Neuron (in vitro differentiated cells): Measurements from ENCODE around the gene C8G.

ENCODE experiments used
- H2AFZ ChIP-seq: one replicate; pipeline ENCODE4 v1.6.1; 2013; ENCODE audit warnings: low read depth, mild to moderate bottlenecking, inconsistent platforms, low read length, moderate library complexity
- H3K27me3 ChIP-seq: one replicate; pipeline ENCODE4 v1.6.1; 2013; ENCODE audit warnings: low read length; ENCODE audit not compliant: insufficient read depth
- H3K36me3 ChIP-seq: one replicate; pipeline ENCODE4 v1.6.1; 2013; ENCODE audit warnings: low read length; ENCODE audit not compliant: insufficient read depth
- H3K4me1 ChIP-seq: one replicate; pipeline ENCODE4 v1.6.1; 2013; ENCODE audit warnings: low read length; ENCODE audit not compliant: insufficient read depth
- H3K4me3 ChIP-seq: 2 replicates; pipeline ENCODE4 v1.5.1; 2013; ENCODE audit warnings: mild to moderate bottlenecking, low read length, moderate library complexity
- H3K9me3 ChIP-seq: one replicate; pipeline ENCODE4 v1.6.1; 2013; ENCODE audit warnings: low read length

Gene C8G

GRCh38 chr9:136975644-136976043 is 30.6 kb downstream of the C8G start:
- Histone ChIP-seq H3K36me3 (no peaks in the 10 kb centered on the region), H3K27me3 (peaks cover 72% of the 10 kb centered on the region), H2AFZ (no peak overlapping the region), H3K4me3 (no peak overlapping the region), H3K9me3 (peaks cover 5% of the 10 kb centered on the region), H3K4me1 (no peaks in the 10 kb centered on the region)

GRCh38 chr9:136977223-136977622 is 32.2 kb downstream of the C8G start, which contains the start of gene PTGDS:
Gene PTGDS (plus strand): TSS chr9:136977504. CDS start chr9:136977579, 75 bp downstream.
- no peaks in the 10 kb centered on the region for H3K4me1 ChIP-seq
- H2AFZ ChIP-seq: no peak within 1 kb of the TSS
- H3K36me3 ChIP-seq: no peaks in the 10 kb centered on the region
- H3K27me3 ChIP-seq: peaks cover 66% of the 10 kb centered on the region
- no peak within 1 kb of the TSS for H3K4me3 ChIP-seq
- H3K9me3 ChIP-seq: peaks cover 5% of the 10 kb centered on the region

GRCh38 chr9:136977649-136978072 is 32.6 kb downstream of the C8G start:
- Histone ChIP-seq H2AFZ (no peak overlapping the region), H3K36me3 (no peaks in the 10 kb centered on the region), H3K9me3 (peaks cover 5% of the 10 kb centered on the region), H3K4me1 (no peaks in the 10 kb centered on the region), H3K27me3 (peaks cover 67% of the 10 kb centered on the region), H3K4me3 (no peak overlapping the region)

GRCh38 chr9:136978073-136978864 is 33.2 kb downstream of the C8G start:
- no peak overlapping the region for H3K4me3 ChIP-seq
- no peaks in the 10 kb centered on the region for H3K36me3 ChIP-seq
- peaks cover 5% of the 10 kb centered on the region for H3K9me3 ChIP-seq
- no peak overlapping the region for H2AFZ ChIP-seq
- H3K27me3 ChIP-seq: peaks cover 66% of the 10 kb centered on the region
- H3K4me1 ChIP-seq: no peaks in the 10 kb centered on the region

GRCh38 chr9:136978865-136979544 is 34.0 kb downstream of the C8G start:
- Histone ChIP-seq H3K4me3 (no peak overlapping the region), H2AFZ (no peak overlapping the region), H3K9me3 (peaks cover 5% of the 10 kb centered on the region), H3K36me3 (no peaks in the 10 kb centered on the region), H3K27me3 (peaks cover 66% of the 10 kb centered on the region), H3K4me1 (no peaks in the 10 kb centered on the region)

GRCh38 chr9:136979769-136980587 is 34.9 kb downstream of the C8G start:
- H3K4me1 ChIP-seq: no peaks in the 10 kb centered on the region
- H3K36me3 ChIP-seq: no peaks in the 10 kb centered on the region
- no peak overlapping the region for H2AFZ ChIP-seq
- no peak overlapping the region for H3K4me3 ChIP-seq
- H3K27me3 ChIP-seq: peaks cover 61% of the 10 kb centered on the region
- H3K9me3 ChIP-seq: peaks cover 4% of the 10 kb centered on the region

- H2AFZ ChIP-seq: no peak overlapping the region
Measured at GRCh38 chr9:136980669-136981478, 35.8 kb downstream of the C8G start.

GRCh38 chr9:136981588-136982231 is 36.7 kb downstream of the C8G start:
- H3K9me3 ChIP-seq: no peaks in the 10 kb centered on the region
- H3K4me1 ChIP-seq: no peaks in the 10 kb centered on the region
- no peak overlapping the region for H3K4me3 ChIP-seq
- no peak overlapping the region for H2AFZ ChIP-seq
- no peaks in the 10 kb centered on the region for H3K36me3 ChIP-seq
- H3K27me3 ChIP-seq: peaks cover 50% of the 10 kb centered on the region

More at GRCh38 chr9:136980669-136981478, 35.8 kb downstream of the C8G start:
- H3K4me1 ChIP-seq: no peaks in the 10 kb centered on the region
- no peak overlapping the region for H3K4me3 ChIP-seq
- no peaks in the 10 kb centered on the region for H3K9me3 ChIP-seq
- H3K27me3 ChIP-seq: peaks cover 55% of the 10 kb centered on the region
- H3K36me3 ChIP-seq: no peaks in the 10 kb centered on the region

- no peak within 1 kb of the TSS for H3K4me3 ChIP-seq
- no peak within 1 kb of the TSS for H2AFZ ChIP-seq
- H3K27me3 ChIP-seq: peaks cover 43% of the 10 kb centered on the region
- no peaks in the 10 kb centered on the region for H3K9me3 ChIP-seq
- no peaks in the 10 kb centered on the region for H3K36me3 ChIP-seq
- H3K4me1 ChIP-seq: no peaks in the 10 kb centered on the region
Measured at GRCh38 chr9:136982232-136983051, 37.4 kb downstream of the C8G start, which contains the start of gene LCNL1. Gene LCNL1 (plus strand): TSS chr9:136982993. CDS start chr9:136983587, 594 bp downstream.

GRCh38 chr9:136983167-136983566 is 38.1 kb downstream of the C8G start:
- H3K27me3 ChIP-seq: peaks cover 35% of the 10 kb centered on the region
- H3K4me1 ChIP-seq: no peaks in the 10 kb centered on the region
- no peaks in the 10 kb centered on the region for H3K9me3 ChIP-seq
- H3K4me3 ChIP-seq: no peak overlapping the region
- no peak overlapping the region for H2AFZ ChIP-seq
- no peaks in the 10 kb centered on the region for H3K36me3 ChIP-seq

- Histone ChIP-seq H3K4me3 (no peak overlapping the region), H3K27me3 (peaks cover 35% of the 10 kb centered on the region), H3K4me1 (no peaks in the 10 kb centered on the region), H2AFZ (no peak overlapping the region), H3K36me3 (no peaks in the 10 kb centered on the region), H3K9me3 (no peaks in the 10 kb centered on the region)
Measured at GRCh38 chr9:136983656-136984314, 38.7 kb downstream of the C8G start.
